Measurements from ENCODE around the gene ZMYM4. TPM values are rescaled to one million over a fixed set of nuclear protein-coding genes. Genes with fewer than 3 reads are reported as not detected.
"Not testable (repeated sequence)": the region's sequence is repeated elsewhere in the genome, so short reads cannot be mapped to it uniquely, and the experiment has no call there.

ZMYM4 gene
- total RNA-seq, 2 donors from 2014 or later: 34.2 to 41.6 TPM

DNA sequence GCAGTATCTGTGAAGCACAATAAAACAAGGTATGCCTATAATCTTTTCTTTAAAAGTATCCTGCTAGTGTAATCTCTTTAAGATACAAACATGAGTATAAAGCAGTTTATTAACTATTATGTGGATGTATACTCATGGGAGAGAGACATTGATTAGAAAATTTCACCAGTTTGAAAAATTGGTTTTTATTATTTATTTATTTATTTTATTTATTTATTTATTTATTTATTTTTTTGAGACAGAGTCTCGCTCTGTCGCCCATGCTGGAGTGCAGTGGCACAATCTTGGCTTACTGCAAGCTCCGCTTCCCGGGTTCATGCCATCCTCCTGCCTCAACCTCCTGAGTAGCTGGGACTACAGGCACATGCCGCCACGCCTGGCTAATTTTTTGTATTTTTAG is 111.6 kb downstream of the ZMYM4 start:
- ATAC-seq; DNase-seq; intact Hi-C loops (cut with DNase I): not testable (repeated sequence)

DNA sequence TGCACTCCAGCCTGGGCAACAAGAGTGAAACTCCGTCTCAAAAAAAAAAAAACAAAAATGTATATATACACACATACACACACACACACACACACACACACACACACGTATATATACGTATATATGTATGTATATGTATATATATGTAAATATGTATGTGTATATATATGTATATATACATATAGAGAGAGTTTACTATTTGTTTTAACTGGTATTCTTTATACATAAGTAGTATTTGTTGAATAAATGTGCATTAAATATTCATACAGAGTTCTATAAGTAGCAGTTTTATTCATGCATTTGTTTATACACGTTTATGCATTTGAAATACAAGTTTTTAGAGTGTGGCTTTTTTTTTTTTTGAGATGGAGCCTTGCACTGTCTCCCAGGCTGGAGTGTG is 113.6 kb downstream of the ZMYM4 start:
- ATAC-seq (no peak), DNase-seq (no peak)
- intact Hi-C loops (cut with DNase I): no loop called here

DNA sequence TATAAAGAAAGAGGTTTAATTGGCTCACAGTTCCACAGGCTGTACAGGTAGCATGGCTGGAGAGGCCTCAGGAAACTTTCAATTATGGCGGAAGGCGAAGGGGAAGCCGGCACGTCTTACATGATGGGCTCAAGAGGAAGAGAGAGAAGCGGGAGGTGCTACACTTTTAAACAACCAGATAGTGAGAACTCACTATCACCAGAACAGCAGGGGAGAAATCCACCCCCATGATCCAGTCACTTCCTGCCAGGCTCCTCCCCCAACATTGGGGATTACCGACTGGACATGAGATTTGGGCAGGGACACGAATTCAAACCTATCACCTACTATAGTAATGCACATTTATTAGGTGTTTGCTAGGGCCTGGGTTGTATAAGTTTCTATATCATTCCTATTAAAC is 117.8 kb downstream of the ZMYM4 start:
- intact Hi-C loops (cut with DNase I): no loop called here
- DNase-seq (no peak), ATAC-seq (no peak)

DNA sequence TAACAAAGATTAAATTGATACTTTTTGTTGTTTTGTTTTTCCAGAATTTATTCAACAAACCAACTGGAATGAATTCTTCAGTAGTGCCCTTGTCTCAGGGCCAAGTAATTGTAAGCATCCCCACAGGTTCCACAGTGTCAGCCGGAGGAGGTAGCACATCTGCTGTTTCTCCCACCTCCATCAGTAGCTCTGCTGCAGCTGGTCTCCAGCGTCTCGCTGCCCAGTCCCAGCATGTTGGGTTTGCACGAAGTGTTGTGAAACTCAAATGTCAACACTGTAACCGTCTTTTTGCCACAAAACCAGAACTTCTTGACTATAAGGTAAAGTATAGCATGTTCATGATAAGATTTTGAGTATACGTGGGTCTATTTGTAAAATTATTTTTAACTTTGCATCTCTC is 118.5 kb downstream of the ZMYM4 start:
- intact Hi-C loops (cut with DNase I): no loop called here
- ATAC-seq: no peak
- no peak for DNase-seq

DNA sequence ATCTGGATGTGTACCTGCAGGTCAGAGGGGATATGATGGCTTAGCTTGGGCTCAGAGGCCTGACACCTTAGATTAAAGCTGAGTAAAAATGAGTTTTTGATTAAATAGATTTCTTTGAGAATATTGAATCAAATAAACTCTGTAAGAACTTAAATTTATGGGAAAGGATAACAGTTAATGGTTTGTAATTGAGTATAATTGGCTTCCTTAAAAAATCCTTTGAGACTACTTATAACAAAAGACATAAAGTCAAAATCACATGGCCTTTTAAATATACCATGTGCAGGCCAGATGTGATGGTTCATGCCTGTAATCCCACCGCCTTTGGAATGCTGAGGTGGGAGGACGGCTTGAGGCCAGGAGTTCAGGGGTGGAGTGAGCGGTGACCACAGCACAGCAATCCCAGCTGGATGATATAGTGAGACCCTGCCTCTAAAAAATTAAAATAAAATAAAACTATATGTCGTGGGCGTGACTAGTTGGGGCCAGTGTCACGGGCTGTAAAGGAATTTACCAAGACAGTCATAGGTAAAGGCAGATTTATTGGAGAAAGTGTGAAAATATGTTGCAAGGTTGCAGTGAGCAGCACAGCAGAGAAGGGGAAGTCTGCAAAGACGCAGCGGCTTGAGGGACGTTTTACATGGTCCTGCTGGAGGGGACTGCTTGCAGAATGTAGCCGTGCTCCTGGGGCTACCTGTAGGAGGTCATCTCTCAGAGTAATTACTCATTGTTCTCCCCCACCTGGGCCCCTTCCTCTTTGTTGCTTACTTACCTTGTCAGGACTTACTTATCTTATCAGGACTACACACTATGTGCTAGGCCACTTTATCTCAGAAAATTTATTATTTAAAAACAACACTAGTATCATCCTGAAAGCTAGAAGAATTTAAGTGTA is 122.3 kb downstream of the ZMYM4 start:
- intact Hi-C loops (cut with DNase I): no loop called here
- ATAC-seq: no peak
- DNase-seq: no peak

DNA sequence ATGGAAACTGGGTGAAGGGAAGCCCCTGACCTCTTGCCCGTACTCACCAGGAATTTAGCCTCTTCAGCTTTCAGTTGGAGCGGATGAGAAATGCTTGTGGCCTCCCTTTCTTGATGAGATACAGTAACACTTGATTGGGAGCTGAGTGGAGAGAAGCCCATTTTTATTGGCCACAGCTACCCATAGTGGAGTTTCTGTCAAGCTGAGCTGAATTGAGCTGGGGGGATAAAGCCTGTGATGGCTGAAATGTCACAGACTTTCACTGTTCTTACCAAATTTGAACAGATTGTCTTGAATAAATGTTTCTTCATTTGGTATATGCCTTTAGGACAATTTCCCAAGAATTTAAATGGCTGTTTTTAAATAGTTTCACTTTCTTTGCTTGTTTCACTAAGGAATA is 125.9 kb downstream of the ZMYM4 start:
- intact Hi-C loops (cut with DNase I): no loop called here
- ATAC-seq: no peak
- no peak for DNase-seq

DNA sequence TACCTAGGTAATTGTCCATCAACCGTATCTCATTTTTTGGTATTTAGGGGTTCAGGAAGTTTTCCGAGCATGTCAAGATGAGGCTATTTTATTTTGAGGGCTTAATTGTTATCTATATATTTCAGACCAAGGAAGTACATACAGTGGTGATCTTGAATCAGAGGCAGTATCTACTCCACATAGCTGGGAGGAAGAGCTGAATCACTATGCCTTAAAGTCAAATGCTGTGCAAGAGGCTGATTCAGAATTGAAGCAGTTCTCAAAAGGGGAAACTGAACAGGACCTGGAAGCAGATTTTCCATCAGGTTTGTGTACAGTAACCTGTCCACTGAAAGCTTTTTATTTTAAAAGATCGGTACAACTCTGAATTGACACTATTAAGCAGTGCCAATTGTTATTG is 130.2 kb downstream of the ZMYM4 start:
- DNase-seq: no peak
- ATAC-seq: no peak
- intact Hi-C loops (cut with DNase I): no loop called here

DNA sequence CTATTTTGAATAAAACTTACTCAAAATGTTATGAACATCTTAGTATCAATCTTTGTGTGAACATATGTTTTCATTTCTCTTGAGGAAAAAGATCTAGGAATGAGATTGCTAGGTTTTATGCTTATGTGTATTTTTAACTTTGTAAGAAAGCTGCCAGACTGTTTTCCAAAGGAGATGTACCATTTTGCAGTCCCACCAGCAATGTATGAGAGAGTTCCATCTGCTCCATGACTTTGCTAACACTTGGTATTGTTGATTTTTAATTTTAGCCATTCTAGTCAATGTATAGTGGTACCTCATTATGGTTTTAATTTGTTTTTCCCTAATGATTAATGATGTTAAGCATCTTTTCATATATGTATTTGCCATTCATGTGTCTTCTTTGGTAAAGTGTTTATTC is 132.5 kb downstream of the ZMYM4 start:
- no peak for DNase-seq
- intact Hi-C loops (cut with DNase I): no loop called here

DNA sequence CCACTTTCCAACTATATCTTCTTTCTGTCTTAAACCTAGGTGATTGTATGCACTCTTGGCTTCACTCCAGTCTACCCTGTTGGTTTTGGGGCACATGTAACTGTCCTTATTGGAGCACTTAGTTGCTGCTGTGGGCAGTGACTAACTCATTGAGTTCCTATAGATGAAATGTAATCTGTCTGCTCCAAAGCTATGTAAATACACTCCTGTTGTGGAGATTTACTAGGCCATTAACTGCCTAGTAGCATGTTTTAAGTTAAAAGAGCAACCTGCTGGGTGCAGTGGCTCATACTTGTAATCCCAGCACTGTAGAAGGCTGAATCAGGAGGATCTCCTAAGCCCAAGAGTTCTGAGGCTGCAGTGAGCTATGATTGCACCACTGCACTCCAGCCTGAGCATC is 137.6 kb downstream of the ZMYM4 start:
- DNase-seq: no peak
- intact Hi-C loops (cut with DNase I): no loop called here
- no peak for ATAC-seq

More for the DNA sequence above, 132.5 kb downstream of the ZMYM4 start:
- ATAC-seq: no peak

DNA sequence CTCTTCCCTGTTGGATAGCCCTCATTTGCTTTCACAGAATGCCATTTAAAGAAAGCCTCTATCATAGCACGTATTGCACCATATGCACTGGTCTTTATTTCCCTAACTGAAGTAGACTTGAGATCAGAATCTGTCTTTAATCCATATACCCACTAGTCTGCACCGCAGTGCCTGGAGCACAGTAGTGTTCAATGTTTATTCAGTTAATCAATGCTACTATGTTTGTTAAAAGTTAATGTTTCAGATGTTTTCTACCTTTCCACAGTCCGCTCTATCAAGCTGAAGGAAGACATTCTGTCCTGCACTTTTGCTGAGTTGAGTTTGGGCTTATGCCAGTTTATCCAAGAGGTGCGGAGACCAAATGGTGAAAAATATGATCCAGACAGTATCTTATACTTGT is 139.2 kb downstream of the ZMYM4 start:
- DNase-seq (no peak), ATAC-seq (no peak)
- intact Hi-C loops (cut with DNase I): no loop called here

DNA sequence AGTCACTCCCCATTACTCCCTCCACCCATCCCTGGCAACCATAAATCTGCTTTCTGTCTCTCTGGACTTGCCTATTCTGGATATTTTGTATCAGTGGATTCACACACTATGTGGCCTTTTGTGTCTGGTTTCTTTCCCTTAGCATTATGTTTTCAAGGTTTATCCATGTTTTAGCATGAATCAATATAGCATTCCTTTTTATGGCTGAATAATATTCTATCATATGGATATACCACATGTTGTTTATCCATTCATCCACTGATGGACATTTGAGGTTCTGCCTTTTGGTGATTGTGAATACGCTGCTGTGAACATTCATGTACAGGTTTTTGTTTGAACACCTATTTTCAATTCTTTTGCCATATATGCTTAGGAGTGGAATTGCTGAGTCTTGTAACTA is 140.4 kb downstream of the ZMYM4 start:
- intact Hi-C loops (cut with DNase I): no loop called here
- no peak for ATAC-seq
- DNase-seq: no peak

DNA sequence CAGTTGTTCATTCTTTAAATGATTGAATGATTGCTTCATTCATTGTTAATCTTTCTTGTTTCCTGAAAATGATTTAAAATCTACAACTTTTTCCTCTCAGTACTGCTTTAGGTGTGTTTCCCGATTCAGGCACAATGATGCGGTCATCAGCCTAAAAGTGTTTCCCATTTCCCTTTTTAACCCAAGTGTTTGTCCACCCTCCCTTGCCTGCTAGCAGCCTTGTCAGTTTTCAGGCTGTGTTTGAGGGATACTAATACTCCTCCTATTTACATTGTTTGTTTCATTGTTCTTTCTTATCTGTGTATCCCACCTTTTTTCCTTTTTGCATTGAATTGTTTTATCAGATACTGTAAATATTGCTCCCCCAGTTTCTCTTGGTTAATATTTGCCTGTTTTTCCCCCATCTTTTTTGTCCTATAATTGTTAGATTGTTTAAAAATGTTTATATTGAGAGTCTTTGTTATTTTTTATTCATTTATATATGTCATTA is 157.6 kb downstream of the ZMYM4 start:
- ATAC-seq (no peak), DNase-seq (no peak)
- intact Hi-C loops (cut with DNase I): no loop called here

DNA sequence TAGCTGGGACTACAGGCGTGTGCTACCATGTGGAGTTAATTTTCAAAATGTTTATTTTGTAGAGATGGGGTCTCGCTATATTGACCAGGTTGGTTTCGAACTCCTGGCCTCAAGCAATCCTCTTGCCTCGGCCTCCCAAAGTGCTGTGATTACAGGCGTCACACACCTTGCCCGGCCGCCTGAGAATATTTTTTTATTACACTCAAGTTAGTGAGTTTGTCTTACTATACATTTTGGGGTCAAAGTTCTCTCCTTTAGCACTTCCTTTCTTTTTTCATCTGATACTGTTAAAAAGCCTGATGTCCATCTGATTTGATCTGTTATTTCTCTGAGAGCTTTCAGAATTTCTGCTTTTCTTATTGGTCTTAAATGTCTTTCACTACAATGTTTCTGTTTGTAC is 159.9 kb downstream of the ZMYM4 start:
- intact Hi-C loops (cut with DNase I): no loop called here
- DNase-seq (no peak), ATAC-seq (no peak)

DNA sequence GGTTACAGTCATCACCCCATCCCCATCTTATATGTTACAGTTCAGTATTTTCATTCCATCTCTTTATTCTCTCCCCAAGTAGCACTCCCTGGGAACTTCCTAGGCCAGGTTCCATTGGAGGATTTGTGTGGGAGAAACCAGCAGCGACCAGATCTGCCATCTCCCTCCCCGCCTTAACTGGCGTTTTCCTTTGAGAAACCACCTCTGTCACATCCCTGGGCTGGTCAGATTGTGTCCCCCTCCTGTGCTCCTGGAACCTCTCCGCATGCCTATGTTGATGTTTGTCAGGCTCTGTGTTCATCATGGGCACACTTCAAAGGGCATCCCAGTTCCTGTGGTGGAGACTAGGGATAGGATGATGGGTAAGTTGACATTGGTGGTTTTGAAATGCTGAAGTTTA is 162.3 kb downstream of the ZMYM4 start:
- ATAC-seq (no peak), DNase-seq (no peak)
- intact Hi-C loops (cut with DNase I): no loop called here

DNA sequence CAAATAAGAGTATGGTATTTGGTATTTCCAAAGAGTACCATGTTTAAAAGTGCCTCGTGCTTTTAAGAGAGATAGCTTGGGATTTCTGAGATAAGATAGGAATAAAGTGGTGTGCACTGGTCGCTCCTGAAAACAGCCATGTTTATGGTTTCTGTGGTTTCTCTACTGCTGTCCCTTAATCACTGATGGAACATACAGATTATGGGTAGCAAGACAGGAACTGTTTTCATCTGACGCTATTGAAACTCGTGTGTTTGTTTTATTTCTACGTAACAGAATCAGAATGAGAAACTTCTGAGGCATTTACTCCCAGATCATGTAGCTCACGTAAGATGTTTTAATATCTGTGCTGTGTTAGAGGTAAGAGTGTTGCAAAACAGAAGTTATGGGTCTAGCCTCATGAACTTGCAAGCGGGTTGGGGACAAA is 162.7 kb downstream of the ZMYM4 start:
- ATAC-seq (no peak), DNase-seq (no peak)
- intact Hi-C loops (cut with DNase I): no loop called here

DNA sequence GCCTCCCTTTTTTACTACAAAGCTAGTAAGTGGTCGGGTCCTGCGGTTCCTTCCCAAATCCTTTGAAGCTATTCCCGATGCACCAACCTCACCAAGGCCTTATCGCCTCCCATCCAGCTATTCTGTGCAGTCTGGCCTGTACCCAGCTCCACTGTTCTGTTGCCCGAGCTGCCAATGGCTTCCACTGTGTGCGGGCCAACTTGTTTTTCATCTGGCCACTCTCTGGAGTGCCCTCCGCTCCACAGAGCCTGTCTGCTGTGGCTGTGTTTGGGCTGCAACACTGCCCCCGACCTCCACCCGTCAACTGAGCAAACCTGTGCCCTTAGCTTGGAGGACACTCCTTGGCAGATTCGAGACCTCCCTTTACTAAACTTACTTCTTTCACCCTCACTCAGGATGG is 163.7 kb downstream of the ZMYM4 start:
- ATAC-seq: no peak
- no peak for DNase-seq
- intact Hi-C loops (cut with DNase I): no loop called here

DNA sequence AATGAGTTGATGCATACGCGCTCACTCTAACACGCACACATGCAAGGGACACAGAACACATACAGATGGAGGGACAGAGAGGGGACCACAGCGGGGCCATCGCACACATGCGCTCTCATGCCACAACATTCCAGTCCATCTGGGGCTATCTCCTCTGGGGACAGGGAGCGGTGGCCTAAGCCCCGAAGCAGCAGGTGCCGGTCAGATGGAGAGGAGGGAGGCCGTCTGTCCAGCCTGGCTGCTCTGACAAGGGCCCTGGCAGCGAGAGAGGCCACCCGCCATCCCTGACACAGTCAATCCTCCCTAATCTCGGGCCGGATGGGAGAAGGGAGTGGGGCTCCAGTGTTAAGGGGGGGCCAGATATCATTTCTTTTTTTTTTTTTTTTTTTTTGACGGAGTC is 165.2 kb downstream of the ZMYM4 start:
- ATAC-seq: no peak
- intact Hi-C loops (cut with DNase I): no loop called here
- no peak for DNase-seq

DNA sequence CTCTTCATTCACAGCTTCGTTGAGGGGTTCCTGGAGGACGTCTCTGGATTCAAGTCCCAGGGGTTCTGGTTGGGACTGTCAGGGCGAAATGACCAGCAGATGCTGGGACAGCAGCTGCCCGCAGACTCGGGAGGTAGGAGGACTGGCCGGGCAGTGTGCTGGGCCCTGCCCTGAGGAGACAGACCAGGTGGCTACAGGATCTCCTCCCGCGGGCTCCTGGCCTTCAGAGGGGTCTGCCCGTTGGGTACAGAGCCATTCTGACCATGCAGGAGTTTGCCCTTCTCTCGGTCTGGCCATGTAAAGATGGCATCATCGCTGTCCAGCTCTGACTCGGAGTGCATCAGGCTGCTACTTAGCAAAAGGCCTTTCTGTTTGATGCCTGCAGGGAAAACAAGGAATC is 166.2 kb downstream of the ZMYM4 start:
- ATAC-seq (no peak), DNase-seq (no peak)
- intact Hi-C loops (cut with DNase I): no loop called here

DNA sequence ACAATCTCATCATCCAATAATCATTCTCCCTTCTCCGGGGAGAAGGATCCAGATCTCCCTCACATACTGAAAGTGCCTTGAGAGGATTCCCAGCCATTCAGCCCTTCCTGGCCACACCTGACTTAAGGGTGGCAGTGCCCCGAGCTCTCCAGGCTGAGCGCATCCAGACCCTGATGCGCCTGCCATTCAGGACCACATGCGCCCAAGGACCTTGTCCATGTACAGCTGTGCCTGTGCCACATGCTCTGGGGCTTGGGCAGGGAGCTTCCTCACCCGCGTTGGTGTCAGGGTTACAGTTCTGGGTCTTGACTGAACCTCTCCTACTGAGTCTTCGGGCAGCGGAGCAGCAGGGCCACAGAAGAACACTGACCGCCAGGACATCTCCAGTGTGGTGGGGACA is 167.6 kb downstream of the ZMYM4 start:
- DNase-seq: no peak
- intact Hi-C loops (cut with DNase I): no loop called here
- ATAC-seq: no peak

DNA sequence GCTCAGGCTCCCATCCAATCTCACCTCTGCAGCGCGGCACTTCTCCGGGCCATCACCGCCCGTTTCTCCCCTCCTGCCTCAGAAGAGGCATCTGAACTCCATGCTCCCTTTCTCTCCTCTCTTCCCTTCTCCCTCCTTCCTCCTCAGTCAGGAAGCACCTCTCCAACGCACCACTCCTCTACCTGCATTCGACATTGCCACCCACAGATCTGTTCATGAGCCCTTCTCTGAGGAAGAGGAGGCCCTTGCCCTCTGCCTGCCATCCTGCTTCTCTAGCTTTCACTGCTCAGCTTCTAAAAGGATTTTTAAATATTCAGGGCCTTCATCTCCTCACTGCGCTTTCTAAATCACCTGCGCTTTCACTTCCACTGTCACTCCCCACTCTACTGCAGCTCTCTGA is 168.7 kb downstream of the ZMYM4 start:
- intact Hi-C loops (cut with DNase I): no loop called here
- ATAC-seq (no peak), DNase-seq (no peak)

DNA sequence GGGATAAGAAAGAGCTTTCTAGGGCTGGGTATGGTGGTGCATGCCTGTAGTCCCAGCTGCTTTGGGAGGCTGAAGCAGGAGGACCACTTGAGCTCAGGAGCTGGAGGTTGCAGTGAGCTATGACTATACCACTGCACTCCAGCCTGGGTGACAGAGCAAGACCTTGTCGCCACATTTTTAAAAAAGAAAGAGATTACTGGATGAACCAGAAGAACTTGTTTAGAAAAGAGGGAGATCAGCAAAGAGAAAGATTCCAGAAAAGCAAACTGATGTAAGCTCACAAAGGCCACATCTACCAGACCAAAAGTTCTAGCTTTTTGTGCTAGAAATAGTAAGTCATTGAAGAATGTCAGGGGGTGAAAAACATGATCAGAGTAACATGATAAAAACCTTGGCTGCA is 171.1 kb downstream of the ZMYM4 start:
- ATAC-seq (no peak), DNase-seq (no peak)
- intact Hi-C loops (cut with DNase I): no loop called here

Measured in left cardiac atrium (tissue), 4 donors.